ENCODE measurements around the gene CEP128.
A peak's percentile ranks its signal among the peaks of the same experiment; 100 is the strongest.

The CEP128 gene

GRCh38 chr14:80658155-80658554, 283.4 kb downstream of the CEP128 start:
- no peak overlapping the region for H3K4me3 ChIP-seq (replicated peaks; ENCODE audit: low read depth, low read length)
- TF ChIP-seq CTCF (IDR thresholded peaks at IDR 0.05; ENCODE audit: low read length, missing control alignments): no peak
- no peak for DNase-seq (ENCODE audit: low read depth)

GRCh38 chr14:80653956-80654355, 287.6 kb downstream of the CEP128 start:
- no peak for DNase-seq (ENCODE audit: low read depth)
- TF ChIP-seq CTCF (IDR thresholded peaks at IDR 0.05; ENCODE audit: low read length, missing control alignments): no peak
- no peak overlapping the region for H3K4me3 ChIP-seq (replicated peaks; ENCODE audit: low read depth, low read length)

- no peak overlapping the region for H3K4me3 ChIP-seq (replicated peaks; ENCODE audit: low read depth, low read length)
- no peak for TF ChIP-seq CTCF (IDR thresholded peaks at IDR 0.05; ENCODE audit: low read length, missing control alignments)
- DNase-seq (ENCODE audit: low read depth): no peak
These were observed 295.7 kb downstream of the CEP128 start for GRCh38 chr14:80645667-80646413.

- no peak for DNase-seq (ENCODE audit: low read depth)
- no peak for TF ChIP-seq CTCF (IDR thresholded peaks at IDR 0.05; ENCODE audit: low read length, missing control alignments)
- no peak overlapping the region for H3K4me3 ChIP-seq (replicated peaks; ENCODE audit: low read depth, low read length)
These were observed 296.7 kb downstream of the CEP128 start for GRCh38 chr14:80644826-80645225.

- TF ChIP-seq CTCF (IDR thresholded peaks at IDR 0.05; ENCODE audit: low read length, missing control alignments): no peak
- peak; percentile 82 for DNase-seq (ENCODE audit: low read depth)
- H3K4me3 ChIP-seq (replicated peaks; ENCODE audit: low read depth, low read length): no peak overlapping the region
These were observed 302.7 kb downstream of the CEP128 start for GRCh38 chr14:80638620-80639515.

- no peak overlapping the region for H3K4me3 ChIP-seq (replicated peaks; ENCODE audit: low read depth, low read length)
- DNase-seq (ENCODE audit: low read depth): no peak
- TF ChIP-seq CTCF (IDR thresholded peaks at IDR 0.05; ENCODE audit: low read length, missing control alignments): no peak
These were observed 303.6 kb downstream of the CEP128 start for GRCh38 chr14:80637756-80638619.
